Stimulated activated CD4-positive, alpha-beta T cell treated with anti-CD3 and anti-CD28 coated beads, Interleukin-4, amount 100 ng/mL, for 4 hours (primary cell): ENCODE data around the gene IFNK.

Experiments
- DNase-seq, 2 experiments: peaks; one replicate each; pipeline ENCODE4 v3.0.0-alpha.2; 2020

Gene IFNK

DNA sequence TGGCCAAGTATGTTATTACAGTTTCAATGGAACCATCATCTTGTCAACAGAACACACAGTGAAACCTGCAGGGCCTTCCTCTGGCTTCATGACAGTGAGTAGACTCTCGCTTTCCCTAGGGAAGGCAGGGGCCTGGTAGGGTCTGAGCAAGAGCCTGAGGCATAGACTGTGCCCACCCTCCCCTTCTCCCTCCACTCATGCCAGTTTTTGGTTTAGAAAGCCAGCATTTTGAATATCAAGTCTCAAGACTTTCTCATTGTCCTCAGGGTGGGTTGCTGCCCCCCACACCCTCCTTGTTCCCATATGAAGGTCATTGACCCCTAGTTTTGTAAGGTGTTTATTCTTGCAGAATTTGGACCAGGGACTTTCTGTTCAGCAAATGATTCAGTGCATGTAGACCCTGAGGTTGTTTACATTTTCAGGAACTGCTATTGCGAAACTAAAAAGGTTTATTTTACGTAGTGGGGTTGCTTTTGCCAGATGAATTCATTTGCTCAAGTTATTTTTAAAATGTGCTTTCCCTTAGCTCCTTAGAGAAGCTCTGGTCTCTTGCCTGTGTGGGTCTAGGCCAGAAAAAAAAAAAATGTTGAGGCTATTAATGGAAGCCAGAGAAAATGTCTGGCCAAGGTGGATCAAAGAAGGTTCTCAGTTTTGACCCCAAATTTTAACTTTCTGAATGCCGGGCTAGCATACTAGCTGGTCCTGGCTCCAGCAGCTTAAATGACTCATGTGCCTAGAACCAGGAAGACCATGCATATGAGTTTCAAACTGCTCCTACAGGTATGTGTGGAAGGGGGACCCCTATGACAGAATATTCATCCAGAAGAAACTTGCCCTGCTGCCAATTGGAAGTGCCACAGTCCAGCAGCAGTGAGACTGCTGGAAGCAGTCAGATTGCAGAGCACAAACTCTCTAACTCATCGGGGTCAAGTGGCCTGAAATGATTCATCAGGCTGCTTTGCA, 15.7 kb downstream of the IFNK start:
- no peak for DNase-seq

DNA sequence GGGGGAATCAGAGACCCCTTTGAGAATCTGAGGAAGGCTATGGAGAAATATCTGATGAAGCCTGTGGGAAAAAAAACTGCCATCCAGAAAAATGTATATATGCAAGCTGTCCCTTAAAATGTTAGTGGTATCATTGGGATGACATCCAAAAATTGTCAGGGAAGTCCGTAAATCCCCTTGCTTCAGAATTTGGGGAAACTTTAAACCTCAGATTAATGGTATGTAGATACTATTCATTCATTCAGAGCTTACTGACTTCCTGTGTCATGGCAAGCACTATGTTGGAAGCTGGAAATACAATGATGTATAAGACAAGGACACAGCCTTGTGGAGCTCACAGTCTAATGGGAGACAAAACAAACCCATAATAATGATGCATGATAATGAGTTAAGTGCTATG, 16.4 kb downstream of the IFNK start:
- DNase-seq = no peak

DNA sequence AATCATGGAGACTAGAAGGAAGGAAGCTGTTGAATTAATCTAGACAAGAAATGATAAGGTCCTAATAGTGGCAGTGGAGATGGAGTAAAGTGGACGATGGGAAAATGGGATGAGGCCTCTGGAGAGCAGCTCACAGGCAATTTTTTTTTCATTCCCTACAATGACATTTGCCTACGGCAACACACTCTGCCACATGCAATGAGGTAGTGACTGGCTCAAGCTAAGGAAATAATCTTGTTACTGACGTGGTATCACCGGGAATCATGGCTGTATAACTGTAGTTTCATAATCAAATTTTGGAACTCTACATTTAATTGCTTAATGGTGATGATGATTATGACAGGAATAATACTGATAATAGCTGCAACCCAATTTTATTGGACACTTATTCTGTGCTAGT, 17.6 kb downstream of the IFNK start:
- DNase-seq = no peak

DNA sequence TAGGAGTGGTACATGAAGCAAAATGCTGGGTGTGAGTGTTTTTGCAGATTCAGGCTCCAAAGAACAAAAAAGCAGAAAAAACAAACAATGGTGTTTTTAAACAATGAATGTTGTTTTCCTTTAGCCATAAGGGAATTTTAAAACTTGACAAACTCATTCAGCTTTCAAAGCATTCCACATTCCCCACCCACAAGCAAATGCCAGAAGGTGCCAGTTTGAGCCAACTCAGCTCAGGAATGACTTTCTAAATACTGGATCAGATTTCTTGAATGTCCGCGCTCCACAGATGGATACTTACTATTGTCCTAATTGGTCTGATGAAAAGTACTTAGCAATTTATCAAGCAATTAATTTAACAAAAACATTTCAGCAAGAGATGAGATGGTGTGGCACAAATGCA, 18.4 kb downstream of the IFNK start:
- no peak for DNase-seq

DNA sequence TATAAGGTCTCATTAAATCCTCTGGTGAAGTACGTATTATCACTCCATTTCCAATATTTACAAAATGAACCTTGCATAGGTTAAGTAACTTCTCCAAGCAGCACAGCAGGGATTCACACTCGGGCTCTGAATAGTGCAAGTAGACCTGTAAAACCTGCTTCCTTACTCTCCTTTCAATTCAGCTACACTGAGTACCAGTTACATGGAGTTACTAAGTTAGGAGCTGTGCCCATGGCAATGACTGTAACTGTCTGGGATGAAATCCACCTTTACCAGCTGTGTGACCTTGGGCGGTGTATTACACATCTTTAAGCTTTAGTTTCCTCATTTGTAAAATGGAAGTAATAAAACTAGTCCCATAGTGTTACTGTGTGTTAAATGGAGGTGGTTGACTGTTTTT, 21.4 kb downstream of the IFNK start:
- no peak for DNase-seq

DNA sequence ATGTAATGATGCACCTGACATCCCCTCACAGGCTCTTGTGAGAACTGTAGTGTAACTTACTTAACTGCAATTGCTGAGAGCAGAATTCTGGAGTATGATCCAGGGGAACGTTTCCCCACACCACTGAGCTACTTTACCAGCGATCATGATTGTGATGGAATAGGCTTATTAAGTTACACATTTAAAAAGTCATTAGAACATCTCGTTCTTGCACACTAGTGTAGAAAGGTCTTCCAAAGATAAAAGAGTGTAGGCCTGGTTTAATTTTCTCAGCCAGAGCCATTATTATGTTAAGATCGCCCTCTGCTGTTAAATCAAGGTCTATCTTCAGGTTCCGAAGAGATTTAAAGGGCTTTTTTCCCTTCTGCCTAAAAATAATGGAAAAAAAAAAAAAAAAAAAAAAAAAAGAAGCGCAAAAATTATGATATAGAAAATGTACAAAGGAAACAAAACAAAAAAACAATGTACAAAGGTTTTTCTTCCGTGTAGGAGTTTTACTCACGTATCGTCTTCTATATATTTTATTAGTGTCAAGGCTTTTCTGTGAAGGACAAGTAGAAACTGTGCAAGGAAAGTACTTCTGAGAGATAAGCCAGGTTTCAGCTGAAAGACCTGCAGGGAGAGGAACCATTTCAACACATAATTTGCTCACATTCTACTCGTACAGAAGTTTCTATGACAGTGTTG, 24.1 kb downstream of the IFNK start:
- no peak for DNase-seq

DNA sequence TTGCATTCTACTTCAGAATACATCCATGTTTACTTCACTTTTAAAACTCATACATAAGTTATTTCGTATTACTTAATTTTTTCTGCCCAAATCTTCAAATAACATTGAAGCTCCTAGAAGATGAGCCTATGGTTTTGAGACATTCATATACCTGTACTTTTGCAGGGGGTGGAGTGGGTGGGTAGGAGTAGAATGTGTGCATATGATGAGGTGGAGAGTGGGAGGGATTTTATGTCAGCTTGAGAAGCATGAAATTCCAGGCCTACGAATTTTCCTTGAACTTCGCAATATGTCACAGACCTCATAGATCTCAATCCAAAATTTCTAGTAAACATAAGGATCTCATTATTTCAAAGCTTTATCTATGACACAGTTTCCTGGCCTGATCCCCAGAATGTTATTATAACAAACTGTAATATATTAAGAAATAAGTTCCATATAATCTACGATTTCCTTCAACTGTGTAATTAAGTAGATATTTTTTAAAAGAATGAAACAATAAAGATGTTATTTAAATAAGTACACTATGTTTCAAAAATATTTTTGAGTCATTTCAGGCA, 25.2 kb downstream of the IFNK start:
- DNase-seq = no peak

DNA sequence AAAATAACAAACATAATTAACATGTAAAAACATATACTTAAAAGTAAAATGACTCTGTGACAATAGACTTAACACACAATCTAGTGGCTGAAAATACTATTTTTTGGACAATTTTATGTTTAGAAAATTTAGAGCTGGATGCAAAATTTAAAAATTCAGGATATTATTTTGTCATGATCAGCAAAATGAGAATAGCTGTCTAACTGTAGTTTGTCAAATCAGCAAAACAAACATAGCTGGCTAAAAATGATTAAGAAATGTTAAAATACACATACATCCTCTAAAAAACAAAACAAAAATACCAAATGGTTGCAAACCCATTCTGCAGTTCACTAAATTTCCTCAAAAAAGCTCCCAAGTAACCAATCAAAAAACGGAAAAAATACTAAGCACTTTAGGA, 30.6 kb downstream of the IFNK start:
- DNase-seq = no peak

DNA sequence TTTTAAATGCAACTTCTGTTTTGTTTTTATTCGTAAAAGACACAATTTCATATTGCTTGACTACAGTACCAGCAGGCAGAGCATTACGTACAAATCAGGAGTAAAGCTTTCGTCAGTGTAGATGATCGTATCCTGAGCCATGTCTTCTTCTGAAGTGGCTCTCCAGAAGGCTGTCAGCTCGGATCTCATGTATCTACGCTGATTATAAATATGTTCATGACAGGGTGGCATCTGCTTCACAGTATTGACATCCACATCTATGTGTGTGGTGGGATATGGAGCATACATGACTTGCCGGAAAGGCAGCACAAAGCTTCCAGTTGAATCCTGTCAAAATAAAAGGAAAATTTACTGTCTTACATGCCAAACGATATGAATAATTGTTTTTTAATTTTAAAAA, 32.4 kb downstream of the IFNK start:
- no peak for DNase-seq

DNA sequence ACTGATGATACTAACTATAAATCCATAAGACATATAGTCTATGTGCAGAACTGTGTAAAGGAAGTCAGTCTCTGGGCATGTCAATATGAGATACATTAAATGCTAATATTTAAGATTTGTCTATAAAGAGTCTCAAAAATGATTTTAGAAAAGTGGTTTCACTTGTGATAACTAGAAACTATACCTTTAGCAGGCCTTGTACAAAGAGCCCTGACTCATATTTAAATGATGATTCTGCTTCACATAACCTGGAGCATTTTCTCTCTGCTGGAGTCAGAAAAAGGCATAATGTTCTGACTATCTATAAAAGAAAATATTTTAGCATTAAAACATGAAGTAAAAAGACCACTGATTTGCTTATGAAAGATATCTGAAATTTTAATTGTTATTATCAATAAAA, 34.2 kb downstream of the IFNK start:
- DNase-seq = no peak

DNA sequence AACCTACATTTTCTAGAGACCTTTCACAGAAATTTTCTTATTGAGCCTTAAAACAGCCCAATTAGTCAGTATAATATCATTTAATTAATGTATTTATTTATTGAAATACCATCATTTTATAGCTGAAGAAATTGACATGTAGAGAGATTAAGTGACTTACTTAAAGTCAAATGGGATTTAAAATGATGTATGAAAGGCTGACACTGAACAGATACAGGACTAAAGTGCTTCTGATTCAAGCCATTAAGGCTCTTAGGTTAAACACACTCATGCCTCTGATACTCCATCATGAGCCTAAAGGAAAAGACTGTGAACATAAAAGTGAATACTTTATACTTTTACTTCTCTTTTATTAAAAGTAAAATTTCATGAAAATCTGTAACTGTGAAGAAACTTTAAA, 36.4 kb downstream of the IFNK start:
- DNase-seq = no peak

DNA sequence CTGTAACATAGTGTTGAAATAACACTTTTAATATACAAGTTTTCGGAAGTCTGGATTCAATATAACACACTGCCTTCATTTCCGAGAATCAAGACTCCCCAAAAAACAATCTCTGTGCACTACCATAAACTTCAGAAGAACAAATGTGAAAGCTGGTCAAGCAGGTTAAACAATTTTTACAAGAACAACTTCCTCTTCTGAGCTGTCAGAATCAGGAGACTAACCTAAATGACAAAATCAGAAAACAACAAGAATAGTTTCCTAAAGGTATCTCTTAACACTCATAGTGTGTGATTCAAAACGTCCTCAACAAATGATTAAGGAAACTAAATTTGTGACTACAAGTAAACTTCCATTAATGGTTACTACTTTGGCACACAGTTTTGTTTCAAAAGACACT, 37.6 kb downstream of the IFNK start:
- DNase-seq = no peak

DNA sequence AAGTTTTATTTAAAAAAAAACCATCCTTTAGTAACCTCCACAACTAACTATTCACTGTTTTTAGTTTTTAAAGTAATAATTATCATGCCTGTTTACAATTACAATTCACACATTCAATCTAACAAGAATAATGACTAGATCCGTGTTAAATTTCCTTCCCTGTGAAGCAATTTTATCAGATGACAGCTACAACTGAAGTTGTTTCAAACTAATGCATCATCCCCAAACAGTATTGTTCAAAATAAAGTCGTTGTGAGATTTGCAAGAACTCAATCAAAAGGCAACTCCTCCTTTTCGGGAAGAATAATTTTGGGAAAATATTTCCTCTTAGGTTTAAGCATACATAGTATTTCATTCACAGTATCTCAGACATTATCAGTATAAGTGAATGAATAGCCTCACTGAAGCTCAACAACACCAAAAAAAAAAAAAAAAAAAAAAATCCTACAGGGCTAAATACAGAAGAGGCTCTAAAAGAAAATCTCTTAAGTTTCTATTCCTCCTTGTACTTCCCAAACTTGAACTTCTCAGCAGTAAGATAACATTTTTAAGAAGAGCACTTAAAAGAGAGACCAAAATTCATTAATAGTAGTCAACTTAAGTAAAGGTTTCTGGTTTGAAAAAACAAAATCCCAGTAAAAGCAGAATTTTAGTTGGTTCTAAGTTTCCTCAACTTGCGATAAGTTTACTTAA, 39.8 kb downstream of the IFNK start:
- DNase-seq = no peak

DNA sequence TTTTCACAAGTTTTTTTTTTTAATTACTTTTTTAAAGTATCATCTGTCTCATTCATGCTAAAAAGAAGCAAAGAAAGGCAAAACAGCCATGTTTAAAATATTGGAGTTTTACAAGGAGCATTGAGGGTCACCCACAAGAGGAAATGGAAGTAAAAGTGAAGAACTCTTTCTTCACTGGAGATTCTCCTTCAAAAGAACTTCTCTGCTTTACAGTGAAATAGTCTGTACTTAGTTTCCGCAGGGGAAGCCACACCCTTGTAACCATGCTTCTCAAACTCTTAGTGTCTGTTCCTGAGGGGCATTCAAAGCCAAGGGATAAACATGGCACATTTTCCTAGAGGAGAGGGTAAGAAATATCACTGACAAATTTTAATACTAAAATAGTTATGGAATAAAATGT, 40.6 kb downstream of the IFNK start:
- DNase-seq = no peak

DNA sequence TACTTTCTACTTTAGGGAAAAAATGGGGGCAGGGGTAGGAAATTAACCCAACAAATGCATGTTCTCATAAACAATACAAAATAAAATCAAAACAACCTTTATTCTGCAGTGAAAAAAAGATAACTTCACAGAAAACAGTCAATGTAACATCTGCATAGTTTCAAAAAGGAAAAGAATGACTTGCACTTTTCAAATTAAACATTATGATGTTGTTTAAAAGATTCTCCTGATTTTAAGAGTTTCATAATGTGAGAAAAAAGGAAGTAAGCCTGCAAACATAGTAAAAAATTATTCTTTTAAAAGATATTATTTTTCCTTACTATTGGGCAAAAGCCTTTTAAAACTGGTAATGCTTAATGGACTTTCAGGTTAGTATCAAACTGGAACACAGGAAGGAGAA, 41.6 kb downstream of the IFNK start:
- no peak for DNase-seq

DNA sequence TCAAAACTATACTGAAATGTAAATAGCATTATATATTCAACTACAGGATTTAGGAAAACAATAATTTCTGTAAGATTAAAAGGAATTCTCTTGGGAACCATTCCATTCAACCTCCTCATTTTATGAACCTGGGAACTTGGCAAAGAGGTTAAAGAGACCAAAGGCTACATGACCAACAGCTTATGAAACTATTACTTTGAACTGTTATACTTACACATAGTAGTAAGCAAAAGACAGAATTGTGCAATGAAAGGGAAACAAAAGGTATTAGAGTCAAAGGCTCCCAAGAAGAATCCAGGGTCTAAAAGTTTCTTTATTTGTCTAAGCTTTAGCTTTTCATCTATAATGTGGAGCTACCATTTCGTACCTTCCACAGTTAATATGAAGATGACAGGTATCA, 42.0 kb downstream of the IFNK start:
- no peak for DNase-seq

DNA sequence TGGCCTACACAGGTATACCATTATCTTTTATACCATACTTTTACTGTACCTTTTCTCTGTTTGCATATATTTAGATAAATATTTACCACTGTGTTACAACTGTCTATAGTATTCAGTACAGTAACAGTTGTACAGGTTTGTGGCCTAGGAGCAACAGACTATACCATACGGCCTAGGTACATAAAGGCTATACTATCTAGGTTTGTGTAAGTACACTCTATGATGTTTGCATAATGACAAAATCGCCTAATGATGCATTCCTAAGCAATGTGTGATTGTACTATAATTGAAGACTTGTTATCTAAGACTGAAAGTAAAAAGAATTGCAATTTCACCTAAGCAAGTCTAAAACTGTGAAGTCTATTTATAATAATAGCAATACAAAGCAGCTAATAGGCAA, 45.3 kb downstream of the IFNK start:
- DNase-seq = no peak

DNA sequence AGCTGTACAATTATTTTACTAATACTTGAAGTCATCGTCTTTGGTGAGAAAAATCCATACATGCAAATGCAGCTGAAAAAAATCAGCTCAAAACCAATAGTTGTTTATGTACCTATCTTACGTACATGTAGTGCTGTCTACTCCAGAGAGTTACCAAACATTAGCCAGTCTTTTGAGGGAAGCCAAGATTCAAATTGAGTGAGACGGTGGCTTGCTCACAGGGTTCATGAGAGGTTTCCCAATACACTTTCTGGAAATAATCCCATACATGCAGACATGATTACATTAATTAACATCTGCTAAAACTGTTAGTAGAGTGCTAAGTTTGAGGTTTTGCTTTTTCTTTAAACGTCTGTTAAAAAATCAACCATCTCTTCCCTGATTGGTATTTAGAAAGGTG, 46.9 kb downstream of the IFNK start:
- DNase-seq = no peak

DNA sequence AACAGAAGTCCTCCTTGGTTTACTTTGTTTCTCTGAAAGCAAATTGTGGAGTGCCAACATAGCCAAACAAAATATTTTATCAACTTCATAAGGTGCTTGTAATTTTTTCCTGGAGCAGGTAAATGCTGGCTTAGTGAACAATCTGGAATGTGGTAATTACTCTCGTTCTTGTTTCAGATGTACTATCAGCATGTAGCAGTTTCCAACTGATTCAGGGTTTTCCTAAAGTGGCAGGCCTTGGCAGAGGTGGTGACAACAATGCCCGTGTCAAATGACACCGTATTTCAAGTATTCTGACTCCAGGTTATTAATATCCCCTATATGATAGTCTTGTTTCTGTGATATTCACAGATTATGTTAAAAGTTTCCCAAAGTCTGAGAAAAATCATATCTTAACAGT, 48.0 kb downstream of the IFNK start:
- DNase-seq = no peak

DNA sequence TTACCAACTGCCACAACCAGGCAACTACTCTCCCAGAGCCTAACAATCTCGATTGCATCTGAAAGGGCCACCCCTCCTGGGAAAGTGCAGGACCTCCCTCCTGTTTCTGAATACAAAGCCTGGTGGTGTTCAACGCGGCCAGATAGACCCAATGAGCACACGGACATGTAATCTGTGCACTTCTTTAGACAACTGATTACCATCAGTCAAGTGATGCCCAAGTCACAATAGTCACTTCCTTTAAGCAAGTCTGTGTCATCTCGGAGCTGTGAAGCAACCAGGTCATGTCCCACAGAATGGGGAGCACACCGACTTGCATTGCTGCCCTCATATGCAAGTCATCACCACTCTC, 48.5 kb downstream of the IFNK start:
- peak in 1 of 2 experiments; percentile 70 for DNase-seq

DNA sequence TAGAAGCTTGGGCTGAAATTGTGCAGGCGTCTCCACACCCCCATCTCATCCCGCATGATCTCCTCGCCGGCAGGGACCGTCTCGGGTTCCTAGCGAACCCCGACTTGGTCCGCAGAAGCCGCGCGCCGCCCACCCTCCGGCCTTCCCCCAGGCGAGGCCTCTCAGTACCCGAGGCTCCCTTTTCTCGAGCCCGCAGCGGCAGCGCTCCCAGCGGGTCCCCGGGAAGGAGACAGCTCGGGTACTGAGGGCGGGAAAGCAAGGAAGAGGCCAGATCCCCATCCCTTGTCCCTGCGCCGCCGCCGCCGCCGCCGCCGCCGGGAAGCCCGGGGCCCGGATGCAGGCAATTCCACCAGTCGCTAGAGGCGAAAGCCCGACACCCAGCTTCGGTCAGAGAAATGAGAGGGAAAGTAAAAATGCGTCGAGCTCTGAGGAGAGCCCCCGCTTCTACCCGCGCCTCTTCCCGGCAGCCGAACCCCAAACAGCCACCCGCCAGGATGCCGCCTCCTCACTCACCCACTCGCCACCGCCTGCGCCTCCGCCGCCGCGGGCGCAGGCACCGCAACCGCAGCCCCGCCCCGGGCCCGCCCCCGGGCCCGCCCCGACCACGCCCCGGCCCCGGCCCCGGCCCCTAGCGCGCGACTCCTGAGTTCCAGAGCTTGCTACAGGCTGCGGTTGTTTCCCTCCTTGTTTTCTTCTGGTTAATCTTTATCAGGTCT, 49.0 kb downstream of the IFNK start, which contains the start of gene C9orf72:
Gene C9orf72 (minus strand): TSS at position 564 of the 716 bp plus-strand sequence. CDS start 6,361 bp downstream, outside the sequence.
- peak; percentile 87 to 92 for DNase-seq
